ENCODE results near the gene SMC6. TPM values are rescaled to one million over a fixed set of nuclear protein-coding genes. Genes with fewer than 3 reads are reported as not detected.

The SMC6 gene
- total and polyA plus RNA-seq, 10 of the 15 experiments (the other 5 are each of a cell fraction or from before 2014, with no cell fraction given): 12.8 to 63.8 (median 38.8) TPM

GRCh38 chr2:17792515-17792914 lies 38.9 kb upstream of the SMC6 start:
- Histone ChIP-seq H4K20me1 (ENCODE audit: control insufficient read depth, insufficient read depth) (no peaks in the 10 kb centered on the region), H3K4me2 (ENCODE audit: control insufficient read depth, insufficient read depth) (no peak overlapping the region), H3K9me3 (replicated peaks; ENCODE audit: control insufficient read depth, insufficient read depth, low read length) (no peaks in the 10 kb centered on the region), H2AFZ (ENCODE audit: control insufficient read depth, low read depth, low read length) (no peak overlapping the region), H3K79me2 (ENCODE audit: control insufficient read depth, insufficient read depth, low read length) (no peaks in the 10 kb centered on the region), H3K36me3 (ENCODE audit: control insufficient read depth in 2 of 2, insufficient read depth in 2 of 2, low read length in 1 of 2) (no peaks in the 10 kb centered on the region), H3K4me1 (ENCODE audit: control insufficient read depth, insufficient read depth, low read length) (no peaks in the 10 kb centered on the region), H3K27me3 (replicated peaks in 1 of 2; ENCODE audit: control insufficient read depth in 2 of 2, insufficient read depth in 2 of 2, low read length in 1 of 2) (no peaks in the 10 kb centered on the region), H3K27ac (ENCODE audit: control insufficient read depth, insufficient read depth) (no peak overlapping the region), H3K4me3 (no peak overlapping the region), H3K9ac (ENCODE audit: control insufficient read depth, insufficient read depth, low read length) (no peak overlapping the region)
- no peak for DNase-seq (ENCODE audit: low read depth, low spot score)
- in situ Hi-C loops (cut with MboI): no loop called here
- no peak for FAIRE-seq
- intact Hi-C loops (cut with micrococcal nuclease; ENCODE audit: unreplicated experiment): no loop called here
- SMC1A ChIA-PET (ENCODE audit: uncharacterized antibody, unreplicated experiment): interaction anchor here (1.0 to 4.3 kb wide), 7 partner anchors 8 to 35 kb away, joined by 3 to 21 read pairs (median 5); no protein-coding TSS in a partner anchor
- POLR2A ChIA-PET: interaction anchor here (1.0 to 1.4 kb wide), 2 partner anchors 9 to 30 kb away, joined by 3 to 4 read pairs; no protein-coding TSS in a partner anchor
- BruUV-seq (replicated peaks): no TSS peak
- no peak; the same call in 2 of the 3 replicates for ATAC-seq
- TF ChIP-seq BRCA1 (IDR thresholded peaks at IDR 0.05; ENCODE audit: low read depth, low read length): no peak
- TF ChIP-seq RFX5 (IDR thresholded peaks at IDR 0.05; ENCODE audit: low read depth, low read length): no peak
- no peak for TF ChIP-seq E2F4 (IDR thresholded peaks at IDR 0.05; ENCODE audit: low read depth, low read length)
- no peak for TF ChIP-seq BCL3 (IDR thresholded peaks at IDR 0.05; ENCODE audit: borderline replicate concordance, insufficient read depth, low read depth, low read length, poor library complexity, severe bottlenecking)
- TF ChIP-seq MAX (IDR thresholded peaks at IDR 0.05; ENCODE audit: low read depth, low read length): no peak
- TF ChIP-seq RAD21 (IDR thresholded peaks at IDR 0.05; ENCODE audit: insufficient read depth, low read depth, low read length): no peak
- CTCF ChIA-PET: interaction anchor here (0.8 to 1.5 kb wide), 5 partner anchors 11 to 122 kb away, joined by 3 to 6 read pairs (median 3); no protein-coding TSS in a partner anchor
- RAD21 ChIA-PET (ENCODE audit: unreplicated experiment): interaction anchor here (1.3 kb wide), 1 partner anchor 35 kb away, joined by 4 read pairs; no protein-coding TSS in a partner anchor
- 0% methylated on average over 1 of the region's 1 CpG for WGBS (ENCODE audit: insufficient coverage, insufficient replicate concordance, low lambda C conversion rate, missing lambda C conversion rate)
